B cell (primary cell): Measurements from ENCODE around the gene NAB2.

Experiments
- EZH2 ChIP-seq: IDR thresholded peaks from 2 replicates; pipeline ENCODE4 v1.6.1; 2012; ENCODE audit warnings: borderline replicate concordance, low read depth, mild to moderate bottlenecking, moderate library complexity, low read length; ENCODE audit not compliant: insufficient read depth, poor library complexity, severe bottlenecking
- TF ChIP-seq, protein P1 (sequence below): fragments of 200-600 bp; IDR thresholded peaks from one replicate; pipeline ENCODE4 v1.8.0; 2022; ENCODE audit warnings: antibody characterized with exemption, mild to moderate bottlenecking

DNA sequence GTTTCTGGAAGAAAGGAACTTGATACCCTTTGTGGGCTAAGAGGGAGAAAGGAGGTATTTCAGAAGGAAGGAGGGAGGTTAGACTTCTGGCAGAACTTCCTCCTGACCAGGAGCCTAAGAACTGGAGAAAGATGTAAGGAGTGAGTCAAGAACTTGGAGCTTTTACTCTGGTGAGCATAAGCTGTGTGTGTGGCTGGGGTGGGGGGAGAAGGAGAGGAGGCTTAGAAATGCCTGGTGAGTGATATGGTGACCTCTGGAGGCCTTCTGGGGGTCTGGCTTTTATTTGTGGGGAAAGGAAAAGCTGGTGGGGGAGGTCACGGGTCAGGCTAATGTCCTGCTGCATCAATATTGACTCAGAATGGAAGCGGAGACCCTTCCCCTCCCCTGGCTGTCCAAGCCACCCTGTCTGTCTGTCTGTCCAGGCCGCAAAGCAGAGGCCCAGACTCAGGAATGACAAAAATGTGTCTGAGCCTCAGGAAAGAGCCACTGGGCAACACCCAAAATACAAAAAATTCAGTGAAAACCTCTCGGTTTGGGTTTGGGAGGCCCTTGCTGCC, 44.2 kb downstream of the NAB2 start:
- TF ChIP-seq, protein P1, sequence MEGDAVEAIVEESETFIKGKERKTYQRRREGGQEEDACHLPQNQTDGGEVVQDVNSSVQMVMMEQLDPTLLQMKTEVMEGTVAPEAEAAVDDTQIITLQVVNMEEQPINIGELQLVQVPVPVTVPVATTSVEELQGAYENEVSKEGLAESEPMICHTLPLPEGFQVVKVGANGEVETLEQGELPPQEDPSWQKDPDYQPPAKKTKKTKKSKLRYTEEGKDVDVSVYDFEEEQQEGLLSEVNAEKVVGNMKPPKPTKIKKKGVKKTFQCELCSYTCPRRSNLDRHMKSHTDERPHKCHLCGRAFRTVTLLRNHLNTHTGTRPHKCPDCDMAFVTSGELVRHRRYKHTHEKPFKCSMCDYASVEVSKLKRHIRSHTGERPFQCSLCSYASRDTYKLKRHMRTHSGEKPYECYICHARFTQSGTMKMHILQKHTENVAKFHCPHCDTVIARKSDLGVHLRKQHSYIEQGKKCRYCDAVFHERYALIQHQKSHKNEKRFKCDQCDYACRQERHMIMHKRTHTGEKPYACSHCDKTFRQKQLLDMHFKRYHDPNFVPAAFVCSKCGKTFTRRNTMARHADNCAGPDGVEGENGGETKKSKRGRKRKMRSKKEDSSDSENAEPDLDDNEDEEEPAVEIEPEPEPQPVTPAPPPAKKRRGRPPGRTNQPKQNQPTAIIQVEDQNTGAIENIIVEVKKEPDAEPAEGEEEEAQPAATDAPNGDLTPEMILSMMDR, result no peak
- TF ChIP-seq EZH2, result no peak
